GM13976 (cell line): ENCODE results near the gene PTGS1.
A peak's percentile ranks its signal among the peaks of the same experiment; 100 is the strongest.
"Not testable (repeated sequence)": the region's sequence is repeated elsewhere in the genome, so short reads cannot be mapped to it uniquely, and the experiment has no call there.

Experiments used
- DNase-seq: peaks from one replicate; pipeline ENCODE4 v3.0.0; 2012; ENCODE audit warnings: low spot score
- CTCF ChIP-seq: IDR thresholded peaks from 2 replicates; pipeline ENCODE4 v1.5.1; 2012; ENCODE audit warnings: borderline replicate concordance, mild to moderate bottlenecking; ENCODE audit not compliant: insufficient read depth; ENCODE audit errors: extremely low read depth, missing control alignments, control extremely low read depth
- in situ Hi-C: fragments of 300-500 bp; cut with MboI; formaldehyde crosslinking; loops from one replicate; pipeline ENCODE4 v1.12.0; 2022; ENCODE audit warnings: low sequenced_read_pairs, mixed read lengths, inconsistent platforms; ENCODE audit not compliant: unreplicated experiment

The PTGS1 gene

GRCh38 chr9:122370869-122371755, at the start of gene PTGS1:
Gene PTGS1 (plus strand): TSS chr9:122371024. CDS start chr9:122371085, 61 bp downstream.
- TF ChIP-seq CTCF: no peak
- in situ Hi-C loops: no loop called here
- peak; percentile 75 for DNase-seq

GRCh38 chr9:122322553-122322952, 48.3 kb upstream of the PTGS1 start:
- in situ Hi-C loops: no loop called here
- DNase-seq: no peak
- TF ChIP-seq CTCF: no peak

GRCh38 chr9:122324665-122325064, 46.2 kb upstream of the PTGS1 start:
- DNase-seq, in situ Hi-C loops: not testable (repeated sequence)

- in situ Hi-C loops: no loop called here
- no peak for DNase-seq
- TF ChIP-seq CTCF: no peak
These were observed 45.7 kb upstream of the PTGS1 start for GRCh38 chr9:122325124-122325523.

- no peak for TF ChIP-seq CTCF
These were observed 43.6 kb upstream of the PTGS1 start for GRCh38 chr9:122327175-122327574.

GRCh38 chr9:122329597-122329996, 41.2 kb upstream of the PTGS1 start:
- TF ChIP-seq CTCF: no peak
- no peak for DNase-seq
- in situ Hi-C loops: no loop called here

More at GRCh38 chr9:122327175-122327574, 43.6 kb upstream of the PTGS1 start:
- in situ Hi-C loops: no loop called here
- DNase-seq: no peak

- in situ Hi-C loops: not testable (repeated sequence)
These were observed 40.4 kb upstream of the PTGS1 start for GRCh38 chr9:122330466-122330865.

GRCh38 chr9:122331523-122331927, 39.3 kb upstream of the PTGS1 start:
- TF ChIP-seq CTCF: no peak
- in situ Hi-C loops: no loop called here
- no peak for DNase-seq

More at GRCh38 chr9:122330466-122330865, 40.4 kb upstream of the PTGS1 start:
- not testable (repeated sequence) for DNase-seq
